BJ (cell line): Measurements from ENCODE around the gene NTMT1. TPM values are rescaled to one million over a fixed set of nuclear protein-coding genes. Genes with fewer than 3 reads are reported as not detected.

Experiments used
- CTCF ChIA-PET: fragments of 350-600 bp; formaldehyde crosslinking; extraction: SDS; loops from one replicate; lab custom pipeline; 2021; ENCODE audit warnings: antibody characterized with exemption, inconsistent platforms; lab: Yijun Ruan, JAX
- POLR2A ChIA-PET: fragments of 300-600 bp; sonication (Branson Sonifier 250); formaldehyde crosslinking; extraction: SDS; loops from one replicate; lab custom pipeline; 2021; ENCODE audit warnings: antibody characterized with exemption; lab: Charles Lee
- DNase-seq: peaks from one replicate; pipeline ENCODE4 v3.0.0-alpha.2; 2011; ENCODE audit warnings: low read depth
- H3K27me3 ChIP-seq: 2 replicates; pipeline ENCODE4 v1.6.0; 2011; ENCODE audit warnings: low read length; ENCODE audit not compliant: control insufficient read depth, insufficient read depth
- H3K36me3 ChIP-seq: 2 replicates; pipeline ENCODE4 v1.5.1; 2011; ENCODE audit warnings: low read length; ENCODE audit not compliant: control insufficient read depth, insufficient read depth
- H3K4me3 ChIP-seq: 2 replicates; pipeline ENCODE4 v1.5.1; 2011; ENCODE audit warnings: low read depth, mild to moderate bottlenecking, control low read depth, low read length
- polyA plus RNA-seq: library from polyadenylated mRNA; depleted of rRNA; stranded (reverse); fragments of >200 nt; gene quantifications from 2 replicates; pipeline ENCODE4 v1.2.3, GENCODE V29; 2011
- TF ChIP-seq, protein P1 (sequence below): IDR thresholded peaks from 2 replicates; pipeline ENCODE4 v1.5.1; 2011; ENCODE audit warnings: low read depth, mild to moderate bottlenecking, control low read depth, inconsistent platforms, low read length, moderate library complexity; ENCODE audit not compliant: insufficient read depth

The NTMT1 gene
- polyA plus RNA-seq, 1 experiment, result 96.3 TPM

DNA sequence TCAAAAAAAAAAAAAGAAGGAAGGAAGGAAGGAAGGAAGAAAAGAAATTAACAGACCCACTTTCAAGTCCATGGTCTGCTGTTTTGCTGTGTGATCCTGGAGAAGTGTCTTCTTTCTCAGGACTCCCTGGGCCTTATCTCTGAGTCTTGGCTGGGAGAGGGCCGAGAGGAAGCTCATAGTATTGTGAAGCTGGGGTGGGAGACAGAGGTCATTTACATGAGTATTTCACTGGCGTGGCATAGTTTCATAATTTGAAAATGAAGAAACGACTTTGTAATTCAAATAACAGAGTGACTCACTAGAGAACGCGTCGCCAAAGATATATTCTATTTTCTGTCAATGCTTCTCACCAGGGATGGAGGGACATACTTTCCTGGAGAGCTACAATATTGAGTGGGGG, 2.6 kb upstream of the NTMT1 start:
- Histone ChIP-seq H3K27me3 (no peaks in the 10 kb centered on the region), H3K36me3 (no peaks in the 10 kb centered on the region), H3K4me3 (no peak overlapping the region)
- POLR2A ChIA-PET, result interaction anchor here (0.7 kb wide), 1 partner anchor 141 kb away, joined by 8 read pairs; no protein-coding TSS in a partner anchor
- no peak for DNase-seq
- TF ChIP-seq, protein P1, sequence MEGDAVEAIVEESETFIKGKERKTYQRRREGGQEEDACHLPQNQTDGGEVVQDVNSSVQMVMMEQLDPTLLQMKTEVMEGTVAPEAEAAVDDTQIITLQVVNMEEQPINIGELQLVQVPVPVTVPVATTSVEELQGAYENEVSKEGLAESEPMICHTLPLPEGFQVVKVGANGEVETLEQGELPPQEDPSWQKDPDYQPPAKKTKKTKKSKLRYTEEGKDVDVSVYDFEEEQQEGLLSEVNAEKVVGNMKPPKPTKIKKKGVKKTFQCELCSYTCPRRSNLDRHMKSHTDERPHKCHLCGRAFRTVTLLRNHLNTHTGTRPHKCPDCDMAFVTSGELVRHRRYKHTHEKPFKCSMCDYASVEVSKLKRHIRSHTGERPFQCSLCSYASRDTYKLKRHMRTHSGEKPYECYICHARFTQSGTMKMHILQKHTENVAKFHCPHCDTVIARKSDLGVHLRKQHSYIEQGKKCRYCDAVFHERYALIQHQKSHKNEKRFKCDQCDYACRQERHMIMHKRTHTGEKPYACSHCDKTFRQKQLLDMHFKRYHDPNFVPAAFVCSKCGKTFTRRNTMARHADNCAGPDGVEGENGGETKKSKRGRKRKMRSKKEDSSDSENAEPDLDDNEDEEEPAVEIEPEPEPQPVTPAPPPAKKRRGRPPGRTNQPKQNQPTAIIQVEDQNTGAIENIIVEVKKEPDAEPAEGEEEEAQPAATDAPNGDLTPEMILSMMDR, result no peak
- CTCF ChIA-PET, result interaction anchor here (0.8 to 9.4 kb wide), 13 partner anchors 8 to 500 kb away, joined by 3 to 258 read pairs (median 12); no protein-coding TSS in a partner anchor

DNA sequence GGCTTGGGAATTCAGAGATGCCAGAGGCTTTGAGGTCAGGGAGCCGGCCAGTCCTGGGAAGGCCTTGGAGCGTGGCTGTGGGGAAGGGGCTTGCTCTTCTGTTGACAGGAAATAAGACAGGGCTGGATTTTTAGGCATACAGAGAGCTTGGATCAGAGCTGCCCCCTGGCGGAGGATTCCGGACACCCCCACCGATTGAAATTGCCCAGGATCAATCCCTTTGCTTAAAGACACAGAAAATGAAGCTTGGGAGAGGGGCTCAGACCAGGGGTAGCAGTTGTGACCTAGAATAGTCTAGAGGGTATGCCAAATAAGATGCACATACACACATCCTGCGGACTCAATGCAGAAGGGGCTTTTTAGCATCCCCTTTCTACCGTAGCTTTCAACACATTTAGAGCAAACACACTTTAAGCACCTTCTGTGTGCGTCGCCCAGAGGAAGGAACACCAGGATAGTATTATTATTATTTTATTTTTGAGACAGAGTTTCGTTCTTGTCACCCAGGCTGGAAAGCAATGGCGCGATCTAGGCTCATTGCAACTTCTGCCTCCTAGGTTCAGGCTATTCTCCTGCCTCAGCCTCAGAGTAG, 1.7 kb upstream of the NTMT1 start:
- Histone ChIP-seq H3K36me3 (no peaks in the 10 kb centered on the region), H3K4me3 (no peak overlapping the region), H3K27me3 (no peaks in the 10 kb centered on the region)
- POLR2A ChIA-PET, result no interaction called here
- TF ChIP-seq, protein P1, result peak; percentile 86
- DNase-seq, result no peak
- CTCF ChIA-PET, result interaction anchor here (0.6 to 9.4 kb wide), 28 partner anchors 8 to 775 kb away, joined by 3 to 258 read pairs (median 4); partner anchors contain the start of gene ASB6

GRCh38 chr9:129624947-129625346, 1.0 kb upstream of the NTMT1 start:
- Histone ChIP-seq H3K27me3 (no peaks in the 10 kb centered on the region), H3K36me3 (no peaks in the 10 kb centered on the region), H3K4me3 (no peak overlapping the region)
- no peak for DNase-seq
- CTCF ChIA-PET, result interaction anchor here (1.0 to 9.4 kb wide), 19 partner anchors 10 to 515 kb away, joined by 3 to 258 read pairs (median 7); partner anchors contain the start of gene ASB6
- TF ChIP-seq, protein P1, result no peak
- POLR2A ChIA-PET, result no interaction called here

- peak; percentile 64 for DNase-seq
- ChIA-PET CTCF (interaction anchor here (1.0 to 9.4 kb wide), 4 partner anchors 78 to 514 kb away, joined by 3 to 258 read pairs (median 3); no protein-coding TSS in a partner anchor), POLR2A (interaction anchor here (0.6 to 1.4 kb wide), 5 partner anchors 127 to 495 kb away, joined by 3 to 4 read pairs (median 3); no protein-coding TSS in a partner anchor)
- no peaks in the 10 kb centered on the region; the same call in 1 of the 2 replicates for H3K36me3 ChIP-seq
- no peaks in the 10 kb centered on the region for H3K27me3 ChIP-seq
- H3K4me3 ChIP-seq, result peak overlapping the region; percentile 88
- TF ChIP-seq, protein P1, result no peak
Measured at GRCh38 chr9:129626625-129627284, 792 bp downstream of the NTMT1 start.
